Activated CD4-positive, CD25-positive, alpha-beta regulatory T cell treated with anti-CD3 and anti-CD28 coated beads, Interleukin-2, amount 50 U/mL, for 72 hours (primary cell): ENCODE measurements around the gene SH2D5.

Experiments used
- DNase-seq: peaks from one replicate; pipeline ENCODE4 v3.0.0; 2021

Gene SH2D5

GRCh38 chr1:20711285-20712214 lies 21.0 kb downstream of the SH2D5 start:
- no peak for DNase-seq

GRCh38 chr1:20710469-20711284 lies 21.8 kb downstream of the SH2D5 start:
- no peak for DNase-seq

- DNase-seq: no peak
These were observed 22.6 kb downstream of the SH2D5 start for GRCh38 chr1:20709868-20710267.

GRCh38 chr1:20708891-20709290 lies 23.6 kb downstream of the SH2D5 start:
- DNase-seq: no peak

- no peak for DNase-seq
These were observed 24.4 kb downstream of the SH2D5 start for GRCh38 chr1:20708057-20708456.

GRCh38 chr1:20706841-20707240 lies 25.7 kb downstream of the SH2D5 start:
- DNase-seq: no peak

GRCh38 chr1:20705203-20705755 lies 27.2 kb downstream of the SH2D5 start:
- no peak for DNase-seq

GRCh38 chr1:20704390-20705202 lies 27.9 kb downstream of the SH2D5 start:
- no peak for DNase-seq

GRCh38 chr1:20703124-20703756 lies 29.3 kb downstream of the SH2D5 start:
- no peak for DNase-seq

GRCh38 chr1:20702416-20702815 lies 30.1 kb downstream of the SH2D5 start:
- no peak for DNase-seq

GRCh38 chr1:20701847-20702246 lies 30.7 kb downstream of the SH2D5 start:
- DNase-seq: no peak

GRCh38 chr1:20701446-20701845 lies 31.1 kb downstream of the SH2D5 start:
- DNase-seq: no peak

- no peak for DNase-seq
These were observed 31.8 kb downstream of the SH2D5 start for GRCh38 chr1:20700636-20701215.

GRCh38 chr1:20699558-20699957 lies 32.9 kb downstream of the SH2D5 start:
- DNase-seq: no peak

- no peak for DNase-seq
These were observed 34.1 kb downstream of the SH2D5 start for GRCh38 chr1:20698195-20698910.

GRCh38 chr1:20697563-20697962 lies 34.9 kb downstream of the SH2D5 start:
- DNase-seq: no peak

- peak; percentile 75 for DNase-seq
These were observed 35.8 kb downstream of the SH2D5 start for GRCh38 chr1:20696397-20697333.

GRCh38 chr1:20695515-20695914 lies 37.0 kb downstream of the SH2D5 start:
- DNase-seq: no peak

GRCh38 chr1:20693623-20694022 lies 38.9 kb downstream of the SH2D5 start:
- no peak for DNase-seq

GRCh38 chr1:20691872-20692271 lies 40.6 kb downstream of the SH2D5 start:
- no peak for DNase-seq
